CD8-positive, alpha-beta memory T cell (primary cell): ENCODE results near the gene CRYGN. TPM values are rescaled to one million over a fixed set of nuclear protein-coding genes. Genes with fewer than 3 reads are reported as not detected.

ENCODE experiments used
- CTCF ChIA-PET: fragments of 350-600 bp; sonication (Branson Sonifier 250); formaldehyde crosslinking; loops from one replicate; lab custom pipeline; 2021; ENCODE audit warnings: antibody characterized with exemption; lab: Charles Lee
- POLR2A ChIA-PET: fragments of 350-600 bp; sonication (Branson Sonifier 250); formaldehyde crosslinking; loops from one replicate; lab custom pipeline; 2021; ENCODE audit warnings: antibody characterized with exemption; lab: Charles Lee
- DNase-seq, 5 donors: peaks; one replicate each; pipeline versions ENCODE4 v3.0.0 to v3.0.0-alpha.2; 2020 to 2022; ENCODE audit warnings: mixed read lengths in 1 of 5
- H3K27ac ChIP-seq: one replicate; pipeline ENCODE4 v1.7.0; 2013; ENCODE audit warnings: low read depth, mild to moderate bottlenecking, low read length, moderate library complexity
- H3K27me3 ChIP-seq: 2 replicates; pipeline ENCODE4 v1.7.0; 2013; ENCODE audit warnings: low read length, mild to moderate bottlenecking; ENCODE audit not compliant: insufficient read depth, poor library complexity, severe bottlenecking
- H3K36me3 ChIP-seq: 2 replicates; pipeline ENCODE4 v1.7.0; 2013; ENCODE audit warnings: mild to moderate bottlenecking, low read length, moderate library complexity; ENCODE audit not compliant: insufficient read depth
- H3K4me1 ChIP-seq: 2 replicates; pipeline ENCODE4 v1.7.0; 2013; ENCODE audit warnings: mild to moderate bottlenecking, low read length, moderate library complexity; ENCODE audit not compliant: insufficient read depth
- H3K4me3 ChIP-seq: 2 replicates; pipeline ENCODE4 v1.7.0; 2013; ENCODE audit warnings: mild to moderate bottlenecking, low read length
- H3K9me3 ChIP-seq: 2 replicates; pipeline ENCODE4 v1.7.0; 2013; ENCODE audit warnings: mild to moderate bottlenecking, low read length
- H3K27ac Mint-ChIP-seq, 8 donors: one replicate each; pipeline ENCODE4 v1.8.0; 2020 to 2021; ENCODE audit warnings: mixed read lengths in 8 of 8, mild to moderate bottlenecking in 6 of 8, inconsistent platforms in 3 of 8, moderate library complexity in 3 of 8
- H3K27me3 Mint-ChIP-seq, 2 donors: one replicate each; pipeline ENCODE4 v1.8.0; 2020 to 2021; ENCODE audit warnings: mixed read lengths in 2 of 2, mild to moderate bottlenecking in 1 of 2, moderate library complexity in 1 of 2
- H3K36me3 Mint-ChIP-seq, 3 donors: one replicate each; pipeline ENCODE4 v1.8.0; 2020 to 2021; ENCODE audit warnings: mixed read lengths in 3 of 3, inconsistent platforms in 1 of 3, mild to moderate bottlenecking in 1 of 3
- H3K4me1 Mint-ChIP-seq, 3 donors: one replicate each; pipeline ENCODE4 v1.8.0; 2020 to 2021; ENCODE audit warnings: mixed read lengths in 3 of 3, inconsistent platforms in 1 of 3, mild to moderate bottlenecking in 1 of 3
- H3K4me3 Mint-ChIP-seq, 7 donors: one replicate each; pipeline ENCODE4 v1.8.0; 2020 to 2021; ENCODE audit warnings: mixed read lengths in 7 of 7, mild to moderate bottlenecking in 6 of 7, moderate library complexity in 4 of 7, inconsistent platforms in 2 of 7
- H3K9me3 Mint-ChIP-seq, 5 donors: one replicate each; pipeline ENCODE4 v1.8.0; 2020 to 2022; ENCODE audit warnings: mixed read lengths in 5 of 5, mild to moderate bottlenecking in 3 of 5, moderate library complexity in 2 of 5, inconsistent platforms in 1 of 5
- polyA plus RNA-seq: library from polyadenylated mRNA; unstranded; fragments of 300-500 nt; fragmentation: Illumina TruSeq; gene quantifications from one replicate; pipeline ENCODE4 v1.2.3, GENCODE V29; 2021
- total RNA-seq, 2 experiments: library from RNA; stranded (reverse); gene quantifications; one replicate each; pipeline ENCODE4 v1.2.3, GENCODE V29; 2021

Gene CRYGN
- total and polyA plus RNA-seq, 3 experiments from 2014 or later: 0.41 TPM; not detected in 2

DNA sequence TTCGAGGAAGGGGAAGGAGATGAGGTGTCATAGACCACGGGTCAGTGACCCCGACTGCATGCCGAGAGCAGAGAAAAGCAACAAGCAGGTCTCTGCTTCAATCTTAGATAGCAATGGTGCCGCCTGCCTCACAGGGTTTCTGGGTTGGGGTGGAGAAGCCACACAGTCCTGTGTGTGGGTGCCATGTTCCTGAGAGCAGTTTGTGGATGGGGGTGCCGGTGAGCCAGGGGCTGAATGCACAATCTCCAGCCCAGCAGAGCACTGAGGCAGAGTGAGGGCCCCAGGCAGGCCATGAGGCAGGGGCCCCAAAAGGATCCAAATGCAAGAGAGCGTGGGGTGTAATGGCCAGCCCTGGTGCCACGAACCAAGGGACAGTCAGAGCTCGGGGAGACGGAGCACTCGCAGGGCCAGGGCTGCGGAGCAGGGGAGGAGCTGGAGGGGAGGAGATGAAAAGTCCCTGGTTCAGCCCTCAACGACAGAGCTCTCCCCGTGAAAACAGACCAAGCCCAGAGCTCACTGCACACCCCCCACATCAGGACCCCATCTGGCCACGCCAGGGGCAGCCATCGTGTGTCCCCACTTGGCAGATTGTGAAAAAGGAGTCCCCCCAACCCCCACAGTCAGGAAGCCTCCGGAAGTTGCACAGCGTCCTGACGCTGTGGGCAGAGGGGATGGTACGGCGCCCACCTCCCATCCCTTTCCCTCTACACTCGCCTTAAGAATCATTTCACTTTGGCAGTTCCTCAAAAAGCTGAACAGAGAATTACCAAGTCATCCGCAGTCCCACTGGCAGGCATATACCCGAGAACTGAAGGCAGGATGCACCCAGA is 50.0 kb downstream of the CRYGN start:
- Histone ChIP-seq H3K4me3 (no peak overlapping the region), H3K9me3 (no peaks in the 10 kb centered on the region), H3K36me3 (no peaks in the 10 kb centered on the region), H3K27me3 (no peaks in the 10 kb centered on the region), H3K27ac (no peak overlapping the region), H3K4me1 (no peaks in the 10 kb centered on the region)
- ChIA-PET CTCF (interaction anchor here (0.6 kb wide), 1 partner anchor 57 kb away, joined by 4 read pairs; no protein-coding TSS in a partner anchor), POLR2A (no interaction called here)
- Mint-ChIP-seq H3K4me3 (no peak overlapping the region), H3K4me1 (peaks cover 0 to 4% (median 2%) of the 10 kb centered on the region in 3 donors), H3K36me3 (no peaks in the 10 kb centered on the region), H3K27ac (peak overlapping the region in 4 of 8 donors; percentile 25 to 51 (median 44)), H3K27me3 (peaks cover 0 to 6% of the 10 kb centered on the region in 2 donors), H3K9me3 (no peaks in the 10 kb centered on the region)
- DNase-seq: no peak

DNA sequence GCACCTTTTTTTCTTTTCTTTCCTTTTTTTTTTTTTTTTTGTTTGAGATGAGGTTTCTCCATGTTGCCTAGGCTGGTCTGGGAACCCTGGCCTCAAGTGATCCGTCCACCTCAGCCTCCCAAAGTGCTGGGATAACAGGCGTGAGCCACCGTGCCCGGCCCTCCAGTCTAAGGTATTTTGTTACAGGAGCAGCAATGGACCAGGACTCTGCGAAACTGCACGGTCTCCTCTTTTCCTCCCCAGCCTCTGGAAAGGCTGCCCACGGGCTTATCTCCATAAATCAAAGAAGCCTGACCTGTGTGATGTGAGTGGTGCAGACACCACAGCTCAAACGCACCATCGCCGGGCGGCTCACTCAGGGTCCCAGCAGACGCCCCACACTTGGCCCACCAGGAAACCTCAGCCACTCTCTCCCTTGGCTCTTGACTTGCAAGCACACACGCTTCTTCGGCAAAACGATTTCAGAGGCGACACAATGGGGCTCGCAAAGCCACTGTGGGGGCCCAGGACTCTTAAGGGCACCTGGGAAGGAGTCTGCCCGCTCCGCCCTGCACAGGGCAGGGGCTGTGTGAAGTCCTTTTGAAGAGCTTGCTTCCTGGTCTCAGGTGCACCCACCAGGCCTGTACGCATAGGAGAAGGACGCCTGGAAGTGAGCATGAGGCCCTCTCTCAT is 50.7 kb downstream of the CRYGN start:
- peaks cover 0 to 6% of the 10 kb centered on the region in 2 donors for H3K27me3 Mint-ChIP-seq
- peak in 1 of 5 donors; percentile 26 for DNase-seq
- no peak overlapping the region for H3K27ac ChIP-seq
- H3K36me3 Mint-ChIP-seq: no peaks in the 10 kb centered on the region
- no peaks in the 10 kb centered on the region for H3K9me3 Mint-ChIP-seq
- H3K27me3 ChIP-seq: peaks cover 4% of the 10 kb centered on the region
- H3K36me3 ChIP-seq: no peaks in the 10 kb centered on the region
- H3K4me1 Mint-ChIP-seq: peaks cover 0 to 4% (median 2%) of the 10 kb centered on the region in 3 donors
- POLR2A ChIA-PET: no interaction called here
- H3K4me1 ChIP-seq: no peaks in the 10 kb centered on the region
- no peaks in the 10 kb centered on the region for H3K9me3 ChIP-seq
- CTCF ChIA-PET: interaction anchor here (0.6 kb wide), 1 partner anchor 58 kb away, joined by 4 read pairs; no protein-coding TSS in a partner anchor
- H3K4me3 Mint-ChIP-seq: no peak overlapping the region
- H3K27ac Mint-ChIP-seq: peak overlapping the region in 2 of 8 donors; percentile 13 to 42
- no peak overlapping the region for H3K4me3 ChIP-seq

DNA sequence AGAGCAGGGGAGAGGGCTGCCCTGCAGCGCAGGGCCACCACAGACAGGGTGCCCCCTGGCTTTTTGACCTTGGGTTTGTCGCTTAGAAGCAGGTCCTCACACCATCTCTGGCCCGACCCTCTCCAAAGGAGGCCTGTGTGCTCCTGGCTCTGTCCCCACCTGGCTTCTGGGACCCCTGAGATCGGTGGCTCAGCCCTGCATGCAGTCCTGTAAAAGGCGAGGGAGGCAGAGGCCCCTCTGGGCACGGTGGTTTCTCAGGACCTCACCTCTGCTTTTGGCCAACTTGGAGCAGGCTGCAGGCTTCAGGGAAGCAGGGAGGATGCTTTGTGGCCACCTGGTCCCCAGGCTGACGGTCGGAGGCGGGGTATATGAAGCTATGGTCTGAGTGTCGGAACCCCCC is 51.5 kb downstream of the CRYGN start:
- no peaks in the 10 kb centered on the region for H3K9me3 Mint-ChIP-seq
- ChIA-PET CTCF (no interaction called here), POLR2A (no interaction called here)
- no peak overlapping the region for H3K4me3 ChIP-seq
- H3K4me3 Mint-ChIP-seq: no peak overlapping the region
- H3K36me3 ChIP-seq: no peaks in the 10 kb centered on the region
- peaks cover 0 to 10% of the 10 kb centered on the region in 2 donors for H3K27me3 Mint-ChIP-seq
- peaks cover 8% of the 10 kb centered on the region for H3K27me3 ChIP-seq
- H3K4me1 ChIP-seq: no peaks in the 10 kb centered on the region
- no peak overlapping the region for H3K27ac Mint-ChIP-seq
- DNase-seq: no peak
- H3K4me1 Mint-ChIP-seq: peaks cover 0 to 4% (median 2%) of the 10 kb centered on the region in 3 donors
- no peaks in the 10 kb centered on the region for H3K9me3 ChIP-seq
- no peak overlapping the region for H3K27ac ChIP-seq
- no peaks in the 10 kb centered on the region for H3K36me3 Mint-ChIP-seq

DNA sequence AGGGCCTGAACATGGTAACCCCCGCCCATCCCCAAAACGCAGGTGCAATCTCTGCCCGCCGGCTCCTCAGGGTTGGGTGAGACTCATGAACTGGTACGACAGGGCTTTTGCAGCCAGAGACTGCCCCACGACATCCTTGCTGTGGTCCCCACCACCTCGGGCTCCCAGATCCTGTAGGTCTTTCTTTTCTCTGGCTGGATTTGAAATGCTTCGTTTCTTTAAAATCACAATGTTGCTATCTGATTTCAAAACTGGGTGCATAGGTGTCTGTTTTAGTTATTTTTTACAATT is 52.0 kb downstream of the CRYGN start:
- H3K4me1 ChIP-seq: no peaks in the 10 kb centered on the region
- no peak for DNase-seq
- Mint-ChIP-seq H3K9me3 (no peaks in the 10 kb centered on the region), H3K27me3 (peaks cover 0 to 10% of the 10 kb centered on the region in 2 donors), H3K4me3 (no peak overlapping the region), H3K4me1 (peaks cover 0 to 4% (median 2%) of the 10 kb centered on the region in 3 donors), H3K36me3 (no peaks in the 10 kb centered on the region), H3K27ac (no peak overlapping the region)
- H3K27ac ChIP-seq: no peak overlapping the region
- H3K4me3 ChIP-seq: no peak overlapping the region
- no peaks in the 10 kb centered on the region for H3K36me3 ChIP-seq
- CTCF ChIA-PET: no interaction called here
- peaks cover 8% of the 10 kb centered on the region for H3K27me3 ChIP-seq
- POLR2A ChIA-PET: no interaction called here
- H3K9me3 ChIP-seq: no peaks in the 10 kb centered on the region

DNA sequence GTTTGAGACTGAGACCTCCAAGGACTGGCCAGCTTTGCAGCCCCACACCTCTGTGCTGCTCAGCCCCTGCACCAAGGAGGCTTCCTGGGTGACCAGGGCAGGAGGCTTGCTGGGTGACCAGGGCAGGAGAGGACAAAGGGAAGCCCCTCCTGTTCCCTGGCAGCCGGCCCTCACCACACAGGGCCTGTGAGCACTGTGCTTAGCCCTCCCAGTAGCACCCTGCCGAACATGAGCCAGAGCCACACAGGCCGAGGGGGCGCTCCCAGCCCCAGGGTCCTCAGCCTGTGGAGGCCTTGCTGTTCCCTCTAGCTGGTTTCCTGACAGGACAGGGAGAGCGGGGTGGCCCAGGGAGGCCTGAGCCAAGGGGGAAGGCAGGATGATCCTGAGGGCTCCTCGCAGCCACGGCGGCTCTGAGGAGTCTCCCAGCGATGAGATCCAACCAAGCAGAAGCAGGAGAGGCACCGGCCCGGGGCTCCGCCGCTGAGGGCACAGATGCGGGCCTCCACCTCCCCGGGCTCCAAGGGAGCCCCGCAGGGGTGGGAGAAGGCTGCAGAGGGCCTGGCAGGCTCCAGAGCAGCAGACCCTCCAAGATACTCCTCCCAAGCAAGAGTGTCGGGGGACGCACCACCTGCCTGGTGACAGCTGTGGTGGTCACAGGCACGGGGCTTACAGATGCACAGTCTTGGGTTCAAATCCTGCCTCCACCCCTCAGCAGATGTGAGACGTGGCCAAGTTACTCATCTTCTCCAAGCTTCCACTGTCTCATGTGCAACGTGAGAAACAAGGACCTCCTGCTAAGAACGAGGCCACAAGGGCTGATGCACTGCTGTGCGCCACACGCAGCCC is 52.6 kb downstream of the CRYGN start:
- Histone ChIP-seq H3K4me3 (no peak overlapping the region), H3K36me3 (no peaks in the 10 kb centered on the region), H3K4me1 (peaks cover 4% of the 10 kb centered on the region), H3K9me3 (no peaks in the 10 kb centered on the region), H3K27me3 (peaks cover 11% of the 10 kb centered on the region), H3K27ac (no peak overlapping the region)
- peak in 1 of 5 donors; percentile 41 for DNase-seq
- CTCF ChIA-PET: interaction anchor here (2.0 kb wide), 1 partner anchor 19 kb away, joined by 6 read pairs; no protein-coding TSS in a partner anchor
- H3K4me1 Mint-ChIP-seq: peaks cover 3 to 7% (median 4%) of the 10 kb centered on the region in 3 donors
- POLR2A ChIA-PET: no interaction called here
- no peaks in the 10 kb centered on the region for H3K9me3 Mint-ChIP-seq
- H3K36me3 Mint-ChIP-seq: no peaks in the 10 kb centered on the region
- H3K27me3 Mint-ChIP-seq: peaks cover 4 to 12% of the 10 kb centered on the region in 2 donors
- H3K4me3 Mint-ChIP-seq: no peak overlapping the region
- no peak overlapping the region for H3K27ac Mint-ChIP-seq

DNA sequence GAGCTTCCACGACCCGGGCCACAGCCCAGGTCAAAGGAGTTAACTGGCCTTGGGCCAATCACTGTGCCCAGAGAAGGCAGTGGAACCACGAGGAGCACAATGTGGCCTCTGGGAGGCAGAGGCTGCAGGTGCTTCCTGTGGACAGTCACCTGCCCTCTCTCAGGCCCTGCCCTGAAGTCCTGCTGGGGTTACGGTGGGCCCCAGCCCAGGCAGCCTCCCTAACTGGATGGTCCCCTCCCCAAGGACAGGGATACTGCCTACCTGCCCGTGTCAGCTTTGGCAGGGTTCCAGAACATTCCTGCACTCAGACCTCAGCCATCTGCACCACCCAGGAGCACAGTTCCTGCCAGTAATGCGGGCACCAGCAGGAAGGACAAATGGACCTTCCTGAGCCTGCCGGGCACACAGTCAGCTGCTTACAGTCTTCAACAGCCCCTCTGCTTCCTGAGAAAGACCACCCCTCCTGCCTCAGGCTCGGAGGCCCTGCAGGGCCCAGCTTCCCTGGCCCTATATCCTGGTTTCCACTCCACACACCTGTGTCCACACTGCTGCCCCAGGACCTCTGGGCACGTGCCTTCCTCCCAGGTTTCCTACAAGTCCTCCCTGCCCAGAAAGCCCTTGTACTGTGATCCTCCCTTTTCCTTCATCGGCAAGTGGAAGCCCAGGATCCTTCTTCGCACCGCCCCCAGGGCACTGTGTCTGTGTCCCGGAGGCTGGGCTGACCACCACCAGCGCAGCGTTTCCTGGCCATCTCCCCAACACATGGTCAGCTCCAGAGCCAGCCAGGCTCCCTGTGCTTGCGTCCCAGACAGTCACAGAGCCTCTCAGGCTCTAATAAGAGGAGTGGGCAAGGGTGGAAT is 53.4 kb downstream of the CRYGN start:
- Mint-ChIP-seq H3K36me3 (no peaks in the 10 kb centered on the region), H3K4me1 (peaks cover 6 to 12% (median 8%) of the 10 kb centered on the region in 3 donors), H3K27me3 (peaks cover 9 to 16% of the 10 kb centered on the region in 2 donors), H3K4me3 (no peak overlapping the region), H3K9me3 (no peaks in the 10 kb centered on the region), H3K27ac (peak overlapping the region in 2 of 8 donors; percentile 22 to 63)
- Histone ChIP-seq H3K4me1 (peaks cover 11% of the 10 kb centered on the region), H3K27me3 (peaks cover 13% of the 10 kb centered on the region), H3K36me3 (no peaks in the 10 kb centered on the region), H3K27ac (no peak overlapping the region), H3K9me3 (no peaks in the 10 kb centered on the region), H3K4me3 (no peak overlapping the region)
- ChIA-PET POLR2A (no interaction called here), CTCF (interaction anchor here (2.0 kb wide), 1 partner anchor 18 kb away, joined by 6 read pairs; no protein-coding TSS in a partner anchor)
- peak in 1 of 5 donors; percentile 37 for DNase-seq

DNA sequence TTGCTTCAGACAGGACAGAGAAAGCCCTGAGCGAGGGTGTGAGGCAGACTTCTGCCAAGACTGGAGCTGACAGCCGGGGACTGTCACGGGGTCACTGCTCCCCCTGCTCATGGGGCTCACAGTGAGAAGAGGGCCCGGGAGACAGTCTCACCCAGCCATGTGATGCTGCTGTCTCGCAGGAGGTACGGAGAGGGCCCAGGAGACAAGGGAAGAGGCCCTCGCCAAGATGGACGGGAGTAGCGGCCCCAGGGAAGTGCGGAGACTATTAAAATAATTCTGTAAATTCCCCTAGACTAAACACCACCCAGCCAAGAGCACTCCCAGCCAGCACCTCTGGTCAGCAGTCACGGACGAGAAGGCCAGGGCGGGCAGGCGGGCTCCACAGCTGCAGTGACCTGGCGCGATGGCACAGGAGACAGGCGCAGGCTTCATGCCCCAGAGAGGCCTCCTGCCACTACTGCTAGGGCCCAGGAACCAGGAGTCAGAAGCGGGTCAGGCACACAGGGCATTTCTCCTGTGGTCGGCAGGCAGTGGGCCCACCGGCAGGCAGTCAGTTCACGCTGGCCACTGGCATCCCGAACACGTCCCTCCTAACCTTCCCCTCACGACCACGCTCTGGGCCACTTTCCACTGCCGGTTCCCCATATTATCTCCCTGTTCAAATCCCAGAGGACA is 54.2 kb downstream of the CRYGN start:
- Mint-ChIP-seq H3K27ac (no peak overlapping the region), H3K27me3 (peaks cover 9 to 14% of the 10 kb centered on the region in 2 donors), H3K9me3 (no peaks in the 10 kb centered on the region), H3K4me1 (peaks cover 6 to 16% (median 11%) of the 10 kb centered on the region in 3 donors), H3K36me3 (no peaks in the 10 kb centered on the region), H3K4me3 (no peak overlapping the region)
- Histone ChIP-seq H3K9me3 (no peaks in the 10 kb centered on the region), H3K27ac (no peak overlapping the region), H3K4me1 (peaks cover 17% of the 10 kb centered on the region), H3K4me3 (no peak overlapping the region), H3K36me3 (no peaks in the 10 kb centered on the region), H3K27me3 (peaks cover 13% of the 10 kb centered on the region)
- POLR2A ChIA-PET: no interaction called here
- DNase-seq: peak in 1 of 5 donors; percentile 37
- CTCF ChIA-PET: interaction anchor here (2.0 kb wide), 1 partner anchor 17 kb away, joined by 6 read pairs; no protein-coding TSS in a partner anchor
